ENCODE measurements around the gene TMEM114. TPM values are rescaled to one million over a fixed set of nuclear protein-coding genes. Genes with fewer than 3 reads are reported as not detected.
A peak's percentile ranks its signal among the peaks of the same experiment; 100 is the strongest.

The TMEM114 gene
- total and polyA plus RNA-seq, 2 experiments from 2014 or later, result not detected

GRCh38 chr16:8594149-8594666, 3.9 kb upstream of the TMEM114 start:
- no peak overlapping the region for H3K4me2 ChIP-seq (ENCODE audit: unreplicated experiment)
- no peaks in the 10 kb centered on the region for H3K4me1 ChIP-seq (ENCODE audit: insufficient read depth)
- no peaks in the 10 kb centered on the region for H3K9me3 ChIP-seq (ENCODE audit: low read depth)
- H3K27me3 ChIP-seq (replicated peaks; ENCODE audit: insufficient read depth), result peaks cover 26% of the 10 kb centered on the region
- no peaks in the 10 kb centered on the region for H3K79me2 ChIP-seq (ENCODE audit: insufficient read depth)
- no peak overlapping the region for H3K9ac ChIP-seq
- WGBS, 2 experiments (ENCODE audit: low coverage in 1 of 2, low lambda C conversion rate in 2 of 2, missing lambda C conversion rate in 2 of 2), result 31 to 39% methylated on average over 9 of the region's 9 CpGs
- no peak overlapping the region for H3K27ac ChIP-seq
- in situ Hi-C loops (cut with MboI), result no loop called here
- TF ChIP-seq EZH2phosphoT487 (IDR thresholded peaks at IDR 0.05; ENCODE audit: insufficient read depth, low read depth) (no peak), EZH2 (IDR thresholded peaks at IDR 0.05; ENCODE audit: insufficient read depth, poor library complexity, severe bottlenecking) (no peak)
- H3K9me2 ChIP-seq (ENCODE audit: insufficient read depth), result no peaks in the 10 kb centered on the region
- no peaks in the 10 kb centered on the region for H3K36me3 ChIP-seq (ENCODE audit: low read depth)
- no peaks in the 10 kb centered on the region for H3F3A ChIP-seq (ENCODE audit: insufficient read depth)
- H4K20me1 ChIP-seq (ENCODE audit: insufficient read depth), result no peaks in the 10 kb centered on the region
- DNase-seq, result no peak
- H2AFZ ChIP-seq, result no peak overlapping the region
- H3K4me3 ChIP-seq, result no peak overlapping the region

- TF ChIP-seq EZH2 (IDR thresholded peaks at IDR 0.05; ENCODE audit: insufficient read depth, poor library complexity, severe bottlenecking) (no peak), EZH2phosphoT487 (IDR thresholded peaks at IDR 0.05; ENCODE audit: insufficient read depth, low read depth) (no peak)
Measured at GRCh38 chr16:8591451-8591850, 1.1 kb upstream of the TMEM114 start.

GRCh38 chr16:8590811-8591210, 500 bp upstream of the TMEM114 start:
- H3K27ac ChIP-seq, result no peak overlapping the region
- H3K4me2 ChIP-seq (ENCODE audit: unreplicated experiment), result no peak overlapping the region
- no peaks in the 10 kb centered on the region for H3K79me2 ChIP-seq (ENCODE audit: insufficient read depth)
- no peaks in the 10 kb centered on the region for H3K36me3 ChIP-seq (ENCODE audit: low read depth)
- peaks cover 40% of the 10 kb centered on the region for H3K27me3 ChIP-seq (replicated peaks; ENCODE audit: insufficient read depth)
- WGBS, 2 experiments (ENCODE audit: low coverage in 1 of 2, low lambda C conversion rate in 2 of 2, missing lambda C conversion rate in 2 of 2), result 52 to 82% methylated on average over 2 to 3 of the region's 3 CpGs
- no peaks in the 10 kb centered on the region for H3K9me3 ChIP-seq (ENCODE audit: low read depth)
- DNase-seq, result no peak
- H4K20me1 ChIP-seq (ENCODE audit: insufficient read depth), result no peaks in the 10 kb centered on the region
- in situ Hi-C loops (cut with MboI), result no loop called here
- H3K4me3 ChIP-seq, result no peak overlapping the region
- no peaks in the 10 kb centered on the region for H3K4me1 ChIP-seq (ENCODE audit: insufficient read depth)
- no peak overlapping the region for H3K9ac ChIP-seq
- no peaks in the 10 kb centered on the region for H3F3A ChIP-seq (ENCODE audit: insufficient read depth)
- no peak overlapping the region for H2AFZ ChIP-seq
- TF ChIP-seq EZH2phosphoT487 (IDR thresholded peaks at IDR 0.05; ENCODE audit: insufficient read depth, low read depth) (no peak), EZH2 (IDR thresholded peaks at IDR 0.05; ENCODE audit: insufficient read depth, poor library complexity, severe bottlenecking) (no peak)
- H3K9me2 ChIP-seq (ENCODE audit: insufficient read depth), result no peaks in the 10 kb centered on the region

More at GRCh38 chr16:8591451-8591850, 1.1 kb upstream of the TMEM114 start:
- Histone ChIP-seq H3K9me3 (ENCODE audit: low read depth) (no peaks in the 10 kb centered on the region), H2AFZ (no peak overlapping the region), H3K79me2 (ENCODE audit: insufficient read depth) (no peaks in the 10 kb centered on the region), H3K4me3 (no peak overlapping the region), H3F3A (ENCODE audit: insufficient read depth) (no peaks in the 10 kb centered on the region), H4K20me1 (ENCODE audit: insufficient read depth) (no peaks in the 10 kb centered on the region), H3K27me3 (replicated peaks; ENCODE audit: insufficient read depth) (peaks cover 40% of the 10 kb centered on the region), H3K9me2 (ENCODE audit: insufficient read depth) (no peaks in the 10 kb centered on the region), H3K4me2 (ENCODE audit: unreplicated experiment) (no peak overlapping the region), H3K36me3 (ENCODE audit: low read depth) (no peaks in the 10 kb centered on the region), H3K4me1 (ENCODE audit: insufficient read depth) (no peaks in the 10 kb centered on the region), H3K9ac (no peak overlapping the region), H3K27ac (no peak overlapping the region)
- WGBS, 2 experiments (ENCODE audit: low coverage in 1 of 2, low lambda C conversion rate in 2 of 2, missing lambda C conversion rate in 2 of 2), result 73 to 81% methylated on average over 2 to 3 of the region's 3 CpGs
- in situ Hi-C loops (cut with MboI), result no loop called here
- no peak for DNase-seq

GRCh38 chr16:8589057-8589899, 1.0 kb downstream of the TMEM114 start:
- Histone ChIP-seq H3K27me3 (replicated peaks; ENCODE audit: insufficient read depth) (peaks cover 40% of the 10 kb centered on the region), H3K4me1 (ENCODE audit: insufficient read depth) (no peaks in the 10 kb centered on the region), H3F3A (ENCODE audit: insufficient read depth) (no peaks in the 10 kb centered on the region), H3K4me3 (no peak overlapping the region), H3K36me3 (ENCODE audit: low read depth) (no peaks in the 10 kb centered on the region), H3K9me3 (ENCODE audit: low read depth) (no peaks in the 10 kb centered on the region), H3K9ac (no peak overlapping the region), H2AFZ (no peak overlapping the region), H3K79me2 (ENCODE audit: insufficient read depth) (no peaks in the 10 kb centered on the region), H3K9me2 (ENCODE audit: insufficient read depth) (no peaks in the 10 kb centered on the region), H3K27ac (no peak overlapping the region), H3K4me2 (ENCODE audit: unreplicated experiment) (no peak overlapping the region), H4K20me1 (ENCODE audit: insufficient read depth) (no peaks in the 10 kb centered on the region)
- in situ Hi-C loops (cut with MboI), result no loop called here
- no peak for DNase-seq
- TF ChIP-seq EZH2 (IDR thresholded peaks at IDR 0.05; ENCODE audit: insufficient read depth, poor library complexity, severe bottlenecking) (peak; percentile 63), EZH2phosphoT487 (IDR thresholded peaks at IDR 0.05; ENCODE audit: insufficient read depth, low read depth) (no peak)
- 4 to 5% methylated on average over 52 to 60 of the region's 64 CpGs for WGBS, 2 experiments (ENCODE audit: low coverage in 1 of 2, low lambda C conversion rate in 2 of 2, missing lambda C conversion rate in 2 of 2)
